T-helper 22 cell (primary cell): Measurements from ENCODE around the gene COL21A1.
"Not testable (repeated sequence)": the region's sequence is repeated elsewhere in the genome, so short reads cannot be mapped to it uniquely, and the experiment has no call there.

Experiments used
- DNase-seq: peaks from one replicate; pipeline ENCODE4 v3.0.0-alpha.2; 2020; ENCODE audit warnings: low read depth

The COL21A1 gene

DNA sequence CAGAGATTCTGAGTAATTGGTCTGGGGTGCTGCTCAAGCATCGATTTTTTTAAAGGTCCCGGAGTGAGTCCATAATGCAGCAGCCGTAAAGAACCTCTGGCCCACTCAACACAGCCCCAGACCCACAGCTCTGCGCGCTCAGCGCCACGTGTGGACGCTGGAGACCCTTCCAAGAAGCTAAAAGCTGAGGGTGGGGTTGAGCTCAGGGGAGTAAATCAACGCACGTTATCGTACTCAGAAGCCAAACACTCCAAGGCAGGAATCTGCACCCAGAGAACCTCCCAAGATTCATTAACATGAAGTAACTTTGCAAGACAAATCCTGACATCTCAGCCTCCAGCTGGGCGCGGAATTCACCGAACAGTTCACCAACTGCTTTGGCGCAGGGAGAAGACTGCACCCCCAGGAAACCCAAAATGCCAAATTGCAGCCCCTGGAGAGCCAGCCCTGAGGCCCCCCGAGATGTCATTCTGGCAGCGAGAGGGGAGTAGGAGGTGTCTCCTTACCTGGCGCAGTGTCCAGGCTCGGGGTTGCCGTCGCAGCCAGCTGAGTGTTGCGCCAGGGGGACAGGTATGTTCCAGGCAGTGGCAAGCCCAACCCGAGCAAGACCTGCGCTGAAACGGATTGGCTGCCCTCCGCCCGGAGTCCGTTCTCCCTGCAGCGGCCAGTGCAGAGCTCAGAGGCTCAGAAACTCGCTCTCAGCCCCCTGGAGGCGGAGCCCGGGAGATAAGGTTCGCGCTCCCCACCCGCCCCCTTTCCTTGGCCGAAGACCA is at the start of gene COL21A1:
COL21A1 (minus strand) TSS at position 700 of the 773 bp plus-strand sequence. CDS start 64,962 bp downstream, outside the sequence.
- no peak for DNase-seq

DNA sequence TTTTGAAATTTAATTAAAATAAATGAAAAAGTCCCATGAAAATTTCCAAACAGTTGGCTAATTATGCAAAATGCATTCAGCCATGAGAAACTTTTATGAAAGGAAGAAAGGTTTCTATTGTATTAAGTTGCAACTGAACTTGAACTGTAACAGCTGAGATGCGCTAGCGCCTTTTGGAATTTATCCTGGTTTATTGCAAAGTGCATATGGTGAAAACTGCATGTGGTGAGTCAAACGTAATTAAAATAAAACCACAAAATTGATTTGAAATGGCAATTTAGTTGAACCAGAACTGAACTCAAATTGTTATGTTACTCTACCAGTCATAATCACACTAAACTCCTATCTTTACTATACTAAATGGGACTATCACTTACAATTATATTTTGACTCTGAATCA is 46.4 kb upstream of the COL21A1 start:
- no peak for DNase-seq

DNA sequence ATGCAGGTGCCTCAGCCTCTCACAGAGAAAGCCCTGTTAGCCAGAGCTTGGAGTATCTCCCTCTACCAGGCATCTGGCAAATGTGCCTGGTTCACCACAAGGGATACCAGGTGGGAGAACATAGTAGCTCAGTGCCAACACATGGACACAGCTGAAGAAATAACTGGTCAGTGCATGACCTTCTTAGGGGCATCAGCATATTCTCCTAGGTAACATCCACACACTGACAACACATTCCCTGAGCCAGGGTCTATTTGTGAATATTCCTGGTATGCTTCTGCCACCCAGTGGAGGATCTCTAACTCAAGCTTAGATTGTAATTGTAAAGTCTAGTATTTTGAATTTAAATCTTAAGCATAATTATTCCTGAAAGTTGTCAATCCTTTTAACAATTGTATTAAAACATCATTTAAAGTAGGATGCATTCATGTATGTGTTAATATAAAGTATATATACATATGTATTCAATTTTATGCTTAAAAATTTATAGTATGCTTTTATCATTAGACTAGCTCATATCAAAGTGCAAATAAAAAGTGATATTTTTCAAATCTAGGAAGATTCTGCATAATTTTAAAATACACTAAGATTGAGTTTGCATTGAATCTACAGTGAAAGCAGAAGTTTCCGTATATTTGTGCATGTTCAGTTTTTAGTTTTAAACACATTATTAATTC is 45.3 kb upstream of the COL21A1 start:
- no peak for DNase-seq

DNA sequence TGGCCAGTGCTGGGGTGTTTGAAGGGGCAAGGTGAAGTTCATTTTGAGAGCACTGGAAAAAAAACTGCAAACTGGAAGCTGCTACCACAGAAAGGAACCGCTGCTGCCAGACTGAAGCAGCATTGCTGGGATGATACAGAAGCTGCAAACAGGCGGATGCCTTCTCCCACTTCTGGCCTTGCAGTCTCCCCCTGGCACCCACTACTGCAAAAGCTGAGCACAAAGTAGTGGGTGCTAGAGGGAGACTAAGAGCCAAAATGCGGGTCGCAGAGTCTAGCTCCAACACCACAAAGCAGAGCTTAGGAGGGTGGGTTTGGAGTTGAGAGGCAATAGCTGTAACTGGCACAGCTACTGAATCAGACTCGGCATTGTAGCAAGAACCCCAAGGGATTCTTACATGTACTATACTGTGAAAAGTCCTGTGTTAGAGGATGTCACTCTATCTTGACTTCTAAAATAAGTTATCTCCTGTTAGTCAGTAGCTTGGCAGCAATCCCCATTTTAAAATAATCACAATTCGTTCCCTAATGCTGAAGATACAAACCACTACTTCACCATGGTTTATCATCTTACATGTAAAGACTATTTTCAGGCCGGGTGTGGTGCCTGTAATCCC is 44.0 kb upstream of the COL21A1 start:
- DNase-seq, result no peak

DNA sequence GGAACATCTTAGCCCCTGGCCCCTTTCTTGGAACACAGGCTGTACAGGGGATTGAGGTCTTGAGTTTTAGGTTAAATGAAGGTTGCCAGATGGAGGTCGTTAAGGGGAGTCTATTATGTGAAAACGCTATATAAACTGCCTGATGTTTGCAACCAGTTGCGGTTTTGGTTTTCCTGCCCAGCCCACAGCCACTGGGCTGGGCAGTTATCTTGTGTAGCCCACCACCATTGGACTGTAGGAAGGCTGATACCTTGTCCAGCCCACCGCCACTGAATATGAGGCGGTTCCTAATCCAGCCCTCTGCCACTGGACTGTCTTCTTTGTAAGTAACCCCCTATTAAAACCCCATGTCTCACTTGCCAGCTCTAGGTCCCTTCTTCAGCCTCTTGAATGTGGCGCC is 42.3 kb upstream of the COL21A1 start:
- DNase-seq, result no peak

DNA sequence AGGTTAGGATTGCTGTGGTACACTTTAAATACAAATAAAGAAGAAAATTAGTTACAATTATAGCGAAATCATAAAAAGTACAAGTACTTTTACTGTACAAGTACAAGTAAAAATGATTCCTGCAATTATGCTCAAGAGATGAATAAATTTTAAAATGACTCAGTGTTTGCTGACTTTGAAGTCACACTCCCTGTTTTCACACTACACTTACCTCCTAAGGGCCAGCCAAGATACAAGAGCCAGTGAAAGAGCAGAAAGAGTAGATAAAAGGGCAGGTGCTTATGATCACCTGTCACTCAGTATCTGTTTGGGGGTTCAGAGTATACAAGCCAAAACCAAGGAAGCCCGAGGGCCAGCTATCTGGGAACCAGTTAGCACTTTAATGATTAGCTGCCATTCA is 41.0 kb upstream of the COL21A1 start:
- DNase-seq, result no peak

DNA sequence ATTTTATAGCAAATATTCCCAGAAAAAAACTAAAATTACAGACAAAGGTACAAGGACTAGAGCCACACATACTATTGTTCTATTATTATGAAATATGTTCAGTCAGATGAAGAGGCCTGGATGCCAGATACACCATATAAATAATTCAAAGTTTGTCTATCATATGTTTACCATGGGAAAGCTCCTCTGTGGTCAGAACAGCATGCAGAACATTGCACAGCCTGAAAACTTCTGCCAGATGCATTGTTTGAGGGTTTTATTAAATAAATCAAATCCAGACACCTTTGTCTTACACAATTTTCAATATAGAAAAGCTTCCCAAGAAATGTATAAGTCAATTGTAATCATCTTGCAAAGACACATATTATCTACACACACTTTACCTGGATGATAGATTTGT is 35.0 kb upstream of the COL21A1 start:
- no peak for DNase-seq

DNA sequence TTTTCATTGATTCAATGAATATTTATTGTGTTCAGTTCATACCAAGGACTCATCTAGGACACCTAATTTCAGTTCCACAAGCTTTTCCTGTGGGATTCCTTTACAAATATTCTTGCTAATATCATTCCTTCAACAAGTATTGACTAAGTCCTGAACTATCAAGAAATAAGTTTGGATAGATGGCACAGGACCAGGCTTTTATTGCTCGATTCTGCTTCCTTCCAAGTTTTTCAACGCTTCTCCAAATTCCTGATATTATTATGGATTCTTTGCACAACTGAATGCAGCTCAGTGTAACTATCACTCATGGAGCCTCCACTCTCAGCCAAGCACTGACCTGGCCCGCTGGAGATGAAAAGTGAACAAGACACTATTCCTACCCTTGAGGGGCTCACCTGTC is 32.7 kb upstream of the COL21A1 start:
- DNase-seq, result no peak

DNA sequence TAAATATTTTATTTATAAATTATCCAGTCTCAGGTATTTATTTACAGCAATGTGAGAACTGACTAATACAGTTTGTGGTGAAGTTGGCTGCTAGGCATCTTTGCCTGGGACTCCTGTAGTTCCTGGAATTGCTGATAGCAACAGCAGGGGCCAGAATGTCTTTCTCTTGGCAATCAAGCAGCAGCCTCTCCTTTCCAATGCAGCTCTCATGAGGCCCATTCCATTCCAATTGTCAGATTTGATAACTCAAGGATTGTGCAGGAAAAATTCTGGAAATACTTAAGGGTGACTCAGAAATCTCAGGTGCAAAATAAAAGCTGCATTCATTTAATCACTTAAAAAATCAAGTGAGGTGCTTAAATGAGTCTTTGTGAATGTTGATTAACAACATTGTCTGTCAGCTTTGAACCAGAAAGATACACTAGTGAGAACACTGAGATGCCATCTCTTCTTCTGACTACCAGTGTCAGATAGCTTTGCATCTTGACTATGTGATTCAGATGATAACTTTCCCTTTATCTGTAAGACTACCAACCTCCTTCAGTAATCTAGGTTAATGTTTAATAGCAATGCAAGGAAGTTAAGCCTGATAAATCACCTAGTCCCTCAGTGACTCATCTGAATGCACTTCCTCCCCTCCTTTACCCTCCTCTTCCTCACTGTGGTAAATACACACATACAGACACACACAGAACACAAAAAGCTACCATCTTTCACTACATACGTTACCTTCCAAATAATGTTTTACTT is 32.1 kb upstream of the COL21A1 start:
- DNase-seq, result no peak

DNA sequence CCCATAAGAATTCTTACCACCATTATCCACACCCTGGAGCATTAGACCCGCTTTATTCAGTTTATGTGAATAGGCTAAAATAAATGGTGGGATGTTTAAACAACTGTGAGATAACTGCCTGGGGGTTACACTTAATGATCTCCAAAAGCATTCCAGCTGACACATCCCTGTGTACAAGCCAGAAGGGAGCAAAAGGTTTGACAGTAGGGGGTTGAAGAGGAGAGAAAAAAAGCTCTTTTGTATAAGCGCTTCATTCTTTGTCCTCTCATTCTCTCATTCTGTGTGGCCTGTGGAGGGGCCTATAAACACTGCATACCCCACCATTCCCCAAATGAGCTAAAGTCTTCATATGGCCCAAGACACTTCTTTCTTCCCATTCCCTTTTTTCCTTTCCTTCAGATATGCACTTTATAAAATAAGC is 30.8 kb upstream of the COL21A1 start:
- no peak for DNase-seq

DNA sequence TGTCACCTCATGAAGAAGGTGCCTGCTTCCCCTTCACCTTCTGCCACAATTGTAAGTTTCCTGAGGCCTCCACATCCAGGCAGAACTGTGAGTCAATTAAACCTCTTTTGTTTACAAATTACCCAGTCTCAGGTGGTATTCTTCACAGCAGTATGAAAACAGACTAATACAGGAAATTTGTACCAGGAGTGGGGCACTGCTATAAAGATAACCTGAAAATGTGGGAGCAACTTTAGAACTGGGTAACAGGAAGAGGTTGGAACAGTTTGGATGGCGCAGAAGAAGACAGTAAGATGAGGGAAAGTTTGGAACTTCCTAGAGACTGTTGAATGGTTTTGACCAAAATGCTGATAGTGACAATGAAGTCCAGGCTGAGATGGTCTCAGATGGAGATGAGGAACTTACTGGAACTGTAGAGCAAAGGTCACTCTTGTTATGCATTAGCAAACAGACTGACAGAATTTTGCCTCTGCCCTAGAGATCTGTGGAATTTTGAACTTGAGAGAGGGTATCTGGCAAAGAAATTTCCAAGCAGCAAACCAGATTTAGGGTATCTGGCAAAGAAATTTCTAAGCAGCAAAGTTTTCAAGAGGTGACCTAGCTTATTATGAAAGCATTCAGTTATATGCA is 23.5 kb upstream of the COL21A1 start:
- no peak for DNase-seq

DNA sequence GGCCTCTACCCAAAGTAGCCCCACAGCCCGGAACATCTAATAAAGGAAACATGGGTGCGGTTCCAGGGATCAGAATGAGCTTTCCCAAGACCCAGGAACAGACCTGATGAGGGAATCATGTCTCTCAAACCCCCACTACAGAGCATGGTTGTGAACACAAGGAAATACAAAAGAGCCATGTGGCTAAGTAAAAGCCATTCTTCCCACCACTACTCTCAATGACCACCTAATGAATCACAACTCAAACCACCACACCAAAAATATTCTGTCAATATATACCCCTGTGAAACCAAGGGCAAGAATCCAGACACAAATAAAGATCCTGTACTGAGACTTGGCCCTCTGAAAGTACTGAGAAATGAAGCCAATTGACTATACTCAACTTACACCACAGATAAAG is 20.9 kb upstream of the COL21A1 start:
- no peak for DNase-seq

DNA sequence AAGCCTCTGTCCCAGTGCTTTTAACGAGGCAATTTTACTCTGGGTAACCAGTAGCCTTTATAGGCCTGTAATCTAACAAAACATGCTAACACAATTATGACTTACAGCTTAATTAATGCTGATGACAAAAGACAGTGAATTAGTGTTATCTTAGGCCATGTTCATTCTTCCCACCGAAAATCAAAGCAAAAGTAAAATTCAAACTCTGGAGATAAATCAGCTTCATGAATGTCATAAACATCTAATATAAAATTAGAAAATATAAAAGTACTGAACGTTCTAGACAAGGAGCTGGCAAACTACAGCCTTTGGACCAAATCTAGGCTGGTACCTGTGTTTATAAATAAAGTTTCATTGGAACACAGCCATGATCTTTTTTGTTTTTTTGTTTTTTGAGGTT is 18.6 kb upstream of the COL21A1 start:
- no peak for DNase-seq

DNA sequence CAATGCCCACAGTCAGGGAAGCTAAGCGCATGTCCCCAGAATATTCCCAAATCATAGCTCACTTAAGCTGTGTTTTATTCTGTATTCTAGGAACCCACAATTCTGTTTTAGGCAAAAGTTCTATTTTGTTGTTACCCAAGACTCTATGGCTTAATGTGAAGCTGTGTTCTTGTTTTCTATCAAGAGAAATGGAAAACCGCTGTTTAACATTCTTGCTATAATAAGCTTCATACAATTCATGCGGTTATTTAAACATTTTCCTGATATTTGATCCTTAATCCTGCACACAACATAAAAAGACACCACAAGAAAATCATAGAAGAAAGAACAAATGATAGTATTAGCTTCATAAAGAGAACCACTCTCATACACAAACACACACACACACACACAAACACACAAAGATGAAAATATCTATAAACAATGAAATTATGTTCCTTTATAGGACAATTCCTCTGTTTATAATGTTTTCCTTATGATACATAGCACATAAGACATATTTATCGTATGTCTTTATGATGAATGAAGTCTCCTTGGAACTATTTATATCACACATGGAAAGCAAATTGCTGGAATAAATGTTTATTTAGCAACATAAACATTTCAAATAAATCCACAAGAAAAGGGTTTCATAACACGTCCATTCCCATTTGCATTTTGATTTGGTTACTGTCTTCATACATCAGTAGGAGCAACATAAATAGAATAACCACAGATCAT is 16.4 kb upstream of the COL21A1 start:
- no peak for DNase-seq

DNA sequence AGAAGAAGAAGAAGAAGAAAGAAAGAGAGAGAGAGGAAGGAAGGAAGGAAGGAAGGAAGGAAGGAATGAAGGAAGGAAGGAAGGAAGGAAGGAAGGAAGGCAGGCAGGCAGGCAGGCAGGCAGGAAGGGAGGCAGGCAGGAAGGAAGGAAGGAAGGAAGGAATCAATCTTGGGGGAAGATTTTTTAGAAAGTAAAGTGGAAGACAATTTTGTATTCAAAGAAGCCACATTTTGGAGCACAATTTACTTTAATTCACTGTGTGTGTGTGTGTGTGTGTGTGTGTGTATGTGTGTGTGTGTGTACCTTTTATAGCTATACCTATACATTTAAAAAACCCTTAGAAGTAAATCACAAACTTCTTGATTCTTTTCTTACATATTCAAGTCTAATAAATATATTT is 13.2 kb upstream of the COL21A1 start:
- not testable (repeated sequence) for DNase-seq

DNA sequence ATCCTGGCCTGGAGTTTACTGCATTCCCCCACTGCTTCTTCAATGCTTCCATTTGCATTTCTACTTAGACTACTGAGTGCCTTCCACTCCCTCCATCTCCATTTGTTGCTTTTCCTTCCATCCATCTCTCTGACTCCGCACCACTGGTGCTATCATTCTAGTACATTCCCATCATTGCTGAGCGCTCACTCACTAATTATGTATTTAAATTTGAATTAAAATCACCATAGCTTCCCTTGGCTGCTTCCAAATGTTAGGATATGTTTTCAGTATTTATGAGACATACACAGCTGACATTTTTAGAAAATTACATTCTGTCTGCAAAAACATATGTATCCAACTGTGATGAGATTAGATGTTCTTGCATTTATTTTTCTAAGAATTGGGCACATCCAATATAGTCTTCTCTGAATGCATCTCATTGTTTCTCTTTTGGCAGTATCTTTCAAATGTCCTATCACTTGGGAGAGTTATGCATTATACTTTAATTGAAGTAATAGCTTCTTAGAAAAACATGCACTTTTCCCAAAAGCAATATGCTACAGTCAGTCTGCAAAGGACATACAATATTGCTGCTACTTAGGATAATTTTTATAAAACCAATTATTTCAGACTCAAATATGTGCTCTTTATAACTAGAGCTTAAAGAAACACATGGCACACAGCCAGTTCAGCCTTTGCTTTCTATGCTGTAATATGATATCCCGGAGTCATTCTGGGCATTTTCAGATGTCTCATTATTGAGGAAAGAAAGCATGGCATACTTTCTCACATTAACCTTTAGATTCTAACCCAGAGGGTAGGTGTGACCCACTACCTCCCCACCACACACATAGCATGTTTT is 12.1 kb upstream of the COL21A1 start:
- DNase-seq, result no peak

DNA sequence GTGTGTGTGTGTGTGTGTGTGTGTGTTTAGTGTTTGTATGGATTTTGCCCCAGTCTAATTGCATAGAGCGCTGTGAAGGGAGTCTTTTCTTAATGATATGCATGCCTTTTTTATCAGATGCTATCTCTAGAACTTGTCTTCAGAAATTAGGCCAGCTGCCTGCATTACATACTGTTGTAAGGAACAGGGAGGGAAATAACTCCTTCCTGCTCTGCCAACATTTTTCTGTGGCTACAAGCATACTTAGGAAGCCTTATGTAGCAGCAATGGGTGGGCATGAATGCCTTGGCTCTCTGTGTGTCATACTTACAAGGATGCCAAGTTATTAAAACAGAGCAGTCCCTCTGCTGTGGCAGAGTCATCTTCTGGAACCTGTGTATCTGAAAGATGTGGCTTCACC is 8.0 kb upstream of the COL21A1 start:
- DNase-seq, result no peak

DNA sequence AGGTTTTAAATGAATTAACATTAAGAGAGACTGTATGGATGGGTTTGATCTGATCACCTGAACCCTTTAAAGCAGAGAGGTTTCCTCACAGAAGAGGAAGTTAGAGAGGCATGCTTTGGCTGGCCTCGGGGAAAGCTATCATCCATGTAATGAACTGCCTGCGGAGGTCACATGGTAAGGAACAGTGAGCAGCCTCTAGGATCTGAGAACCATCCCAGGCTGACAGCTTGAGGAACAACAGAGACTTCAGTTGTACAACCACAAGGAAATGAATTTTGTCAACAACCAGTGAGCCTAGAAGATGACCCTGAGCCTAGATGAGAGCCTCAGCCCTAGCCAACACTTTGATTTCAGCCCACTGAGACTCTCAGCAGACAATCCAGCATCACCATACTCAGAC is 2.9 kb upstream of the COL21A1 start:
- DNase-seq, result no peak

DNA sequence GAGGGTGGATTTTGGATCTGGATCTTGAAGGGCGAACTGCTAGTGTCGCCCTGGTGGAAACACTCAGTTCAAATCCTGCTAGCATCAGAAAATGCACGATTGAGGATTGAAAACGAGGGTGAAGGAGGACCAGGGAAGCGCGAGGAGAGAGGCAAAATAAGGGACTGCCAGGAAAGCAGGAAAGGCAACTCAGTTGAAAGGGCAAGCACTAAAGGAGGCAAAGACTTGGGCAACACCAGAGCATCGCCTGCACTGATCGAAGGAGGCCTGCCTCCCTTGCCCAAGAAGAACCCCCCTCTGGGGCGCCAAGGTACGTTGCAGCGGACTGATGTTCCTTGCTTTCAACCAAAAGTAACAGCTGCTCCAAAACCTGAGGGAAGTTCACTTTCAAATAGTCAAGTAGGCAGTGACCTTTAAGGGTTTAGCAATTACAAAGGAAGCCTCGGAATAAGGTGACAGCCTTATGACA is 308 bp upstream of the COL21A1 start:
- DNase-seq, result no peak

DNA sequence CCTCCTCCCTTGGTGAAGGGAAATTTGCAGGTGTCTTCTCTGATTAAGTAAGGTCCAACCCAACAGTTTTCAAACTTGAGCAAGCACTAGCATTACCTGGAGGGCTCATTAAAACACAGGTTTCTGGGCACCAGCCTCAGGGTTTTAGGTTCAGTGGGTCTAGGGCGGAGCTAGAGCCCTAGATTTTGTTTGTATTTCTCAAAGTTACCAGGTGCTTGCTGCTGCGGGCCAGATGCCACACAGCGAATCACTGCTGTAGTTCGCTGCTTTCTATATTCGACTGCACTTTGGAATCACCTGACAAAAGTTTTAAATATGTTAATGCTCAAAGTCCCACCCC is 869 bp downstream of the COL21A1 start:
- DNase-seq, result no peak
